Measurements from ENCODE around the gene SLCO3A1.

Gene SLCO3A1

DNA sequence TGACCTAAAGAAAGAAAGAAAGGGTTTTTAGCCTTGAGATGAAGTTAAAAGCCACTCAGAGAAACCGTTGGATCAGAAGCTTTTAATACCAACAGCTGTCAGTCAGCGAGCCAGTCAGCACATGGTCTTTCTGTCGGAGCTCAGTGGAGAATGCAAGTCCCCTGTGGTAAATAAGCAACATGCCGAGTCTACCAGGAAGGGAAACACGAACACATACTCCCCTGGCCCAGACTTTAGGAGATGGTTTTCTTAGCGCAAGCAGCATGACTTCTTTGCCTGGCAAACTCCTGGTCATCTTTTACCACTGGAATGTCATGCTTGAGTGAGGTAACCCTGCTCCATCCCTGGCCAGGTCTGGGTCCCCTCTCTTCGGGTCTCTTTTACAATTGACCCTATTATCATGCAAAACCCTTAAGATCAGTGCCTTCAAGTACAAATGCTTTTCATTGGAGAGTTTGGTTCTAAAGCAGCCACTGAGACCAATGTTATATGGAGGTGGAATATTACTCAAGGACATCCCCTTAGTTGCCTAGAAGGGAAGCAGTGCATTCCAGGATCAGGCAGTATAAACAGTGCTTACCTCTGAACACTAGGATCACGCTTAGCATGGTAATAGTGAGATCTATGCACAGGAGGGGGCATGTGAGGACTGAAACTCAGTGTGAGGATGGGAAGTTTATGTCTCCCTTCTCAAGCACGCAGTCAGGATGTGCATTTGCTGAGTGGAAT is 28.2 kb downstream of the SLCO3A1 start:
- H3K4me3 Mint-ChIP-seq: no peak overlapping the region
- peaks cover 11% of the 10 kb centered on the region for H3K4me1 Mint-ChIP-seq (ENCODE audit: low read depth)
- H3K27me3 Mint-ChIP-seq (ENCODE audit: low read depth): no peaks in the 10 kb centered on the region
- DNase-seq (ENCODE audit: low spot score): no peak
- H3K27ac Mint-ChIP-seq: no peak overlapping the region
- peaks cover 10% of the 10 kb centered on the region for H3K36me3 Mint-ChIP-seq (ENCODE audit: low read depth)
- H3K9me3 Mint-ChIP-seq: no peaks in the 10 kb centered on the region

DNA sequence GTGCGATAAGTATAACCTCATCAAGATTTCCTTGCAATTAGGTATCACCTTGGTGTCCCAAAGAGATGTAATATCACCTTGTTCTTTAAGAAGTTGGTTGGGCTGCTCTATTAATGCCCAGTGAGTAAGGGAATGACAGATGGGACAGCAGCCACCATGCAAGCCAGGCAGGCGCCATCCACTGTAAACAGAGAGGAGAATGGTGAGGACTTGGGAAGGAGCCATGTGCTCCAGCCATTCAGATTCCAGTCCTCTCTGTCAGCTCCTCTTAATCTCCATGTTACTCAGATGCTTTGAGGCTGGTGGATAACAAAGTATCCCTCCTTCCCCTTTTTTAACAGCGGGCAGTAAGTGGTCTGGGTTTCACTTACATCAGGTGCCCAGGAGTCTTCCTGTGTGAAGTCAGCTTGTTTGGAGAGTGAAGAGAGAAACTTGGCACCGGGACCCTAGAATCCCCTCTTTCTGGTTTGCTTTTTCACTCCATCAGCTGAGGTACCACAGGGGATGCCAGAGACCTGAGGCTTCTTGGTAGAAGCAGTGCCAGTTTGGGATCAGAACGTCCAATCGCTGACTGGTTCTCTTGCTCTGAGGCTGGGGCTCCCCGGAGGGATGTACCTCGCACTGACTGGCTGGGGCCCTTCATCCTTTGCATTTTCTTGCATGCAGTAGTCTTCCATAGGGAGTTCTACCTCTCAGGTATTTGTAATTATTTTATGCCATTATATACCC is 29.5 kb downstream of the SLCO3A1 start:
- H3K27me3 Mint-ChIP-seq (ENCODE audit: low read depth): no peaks in the 10 kb centered on the region
- no peak overlapping the region for H3K4me3 Mint-ChIP-seq
- peaks cover 5% of the 10 kb centered on the region for H3K36me3 Mint-ChIP-seq (ENCODE audit: low read depth)
- H3K27ac Mint-ChIP-seq: no peak overlapping the region
- H3K9me3 Mint-ChIP-seq: no peaks in the 10 kb centered on the region
- peaks cover 16% of the 10 kb centered on the region for H3K4me1 Mint-ChIP-seq (ENCODE audit: low read depth)
- no peak for DNase-seq (ENCODE audit: low spot score)

DNA sequence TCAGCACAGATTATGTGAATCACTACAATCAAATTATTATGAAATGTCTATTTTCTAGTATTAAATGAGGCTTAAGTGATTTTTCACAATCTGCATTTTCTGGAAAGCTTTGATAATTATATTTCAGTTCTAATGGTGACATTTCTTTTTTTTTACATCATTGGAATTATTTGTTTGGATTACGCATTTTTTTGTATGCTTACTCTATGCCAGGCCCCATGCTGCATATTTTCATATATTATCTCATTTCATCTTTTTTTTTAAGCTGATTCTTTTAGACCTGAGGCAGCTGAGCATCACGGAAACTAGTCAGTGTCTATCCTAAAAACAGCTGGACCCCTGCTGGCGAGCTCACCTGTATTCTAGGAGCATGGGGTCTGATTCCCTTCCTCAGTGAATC is 31.1 kb downstream of the SLCO3A1 start:
- H3K4me1 Mint-ChIP-seq (ENCODE audit: low read depth): peaks cover 19% of the 10 kb centered on the region
- no peak overlapping the region for H3K27ac Mint-ChIP-seq
- peaks cover 3% of the 10 kb centered on the region for H3K36me3 Mint-ChIP-seq (ENCODE audit: low read depth)
- H3K27me3 Mint-ChIP-seq (ENCODE audit: low read depth): no peaks in the 10 kb centered on the region
- H3K9me3 Mint-ChIP-seq: no peaks in the 10 kb centered on the region
- no peak for DNase-seq (ENCODE audit: low spot score)
- H3K4me3 Mint-ChIP-seq: no peak overlapping the region

DNA sequence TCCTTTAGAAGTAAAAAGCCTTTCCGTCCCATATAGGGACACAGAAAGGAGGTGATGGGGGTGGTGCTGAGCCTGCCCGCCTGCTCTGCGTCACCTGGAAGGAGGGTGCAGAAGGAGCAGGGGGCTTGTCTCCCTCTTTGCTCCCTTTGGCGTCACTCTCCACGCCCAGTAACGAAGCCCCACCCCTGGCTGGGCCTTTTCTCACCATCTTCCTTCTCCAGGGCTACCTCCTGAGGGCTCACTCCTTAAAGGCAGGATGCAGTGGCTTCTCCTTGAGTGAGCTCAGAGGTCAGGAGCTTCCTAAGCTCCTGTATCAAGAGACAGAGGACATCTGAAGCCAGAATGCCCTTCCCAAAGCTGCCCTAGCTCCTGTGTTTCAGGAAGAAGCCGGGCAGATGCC is 31.5 kb downstream of the SLCO3A1 start:
- DNase-seq (ENCODE audit: low spot score): no peak
- Mint-ChIP-seq H3K4me1 (ENCODE audit: low read depth) (peaks cover 19% of the 10 kb centered on the region), H3K27ac (no peak overlapping the region), H3K36me3 (ENCODE audit: low read depth) (peaks cover under 1% of the 10 kb centered on the region), H3K27me3 (ENCODE audit: low read depth) (no peaks in the 10 kb centered on the region), H3K4me3 (no peak overlapping the region), H3K9me3 (no peaks in the 10 kb centered on the region)

DNA sequence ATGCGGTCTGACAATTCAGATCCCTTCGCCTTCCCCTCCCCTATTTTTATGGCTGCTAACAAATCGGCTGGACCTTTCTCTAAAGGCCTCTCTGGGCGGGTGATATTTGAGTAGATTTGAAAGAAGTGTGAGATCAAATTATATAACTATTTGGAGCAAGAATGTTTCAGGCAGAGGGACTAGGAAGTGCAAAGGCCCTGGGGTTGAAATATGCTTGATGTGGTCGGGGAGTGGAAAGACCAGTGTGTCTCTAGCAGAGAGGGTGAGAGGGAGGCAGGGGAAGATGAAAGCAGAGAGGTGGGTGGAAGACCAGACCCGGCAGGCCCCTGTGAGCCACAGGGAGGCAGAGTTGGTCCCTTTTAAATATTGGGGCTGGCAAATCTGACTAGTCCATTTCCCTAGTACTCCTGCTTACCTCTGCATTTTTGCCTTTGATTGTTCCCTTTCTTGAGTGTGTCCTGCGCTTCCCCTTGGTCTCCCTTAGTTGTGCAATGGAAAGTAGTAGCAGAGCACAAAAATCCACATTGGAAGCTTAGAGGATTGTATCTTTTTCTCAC is 32.3 kb downstream of the SLCO3A1 start:
- no peaks in the 10 kb centered on the region for H3K36me3 Mint-ChIP-seq (ENCODE audit: low read depth)
- H3K27ac Mint-ChIP-seq: no peak overlapping the region
- no peak overlapping the region for H3K4me3 Mint-ChIP-seq
- no peaks in the 10 kb centered on the region for H3K9me3 Mint-ChIP-seq
- peaks cover 13% of the 10 kb centered on the region for H3K4me1 Mint-ChIP-seq (ENCODE audit: low read depth)
- no peaks in the 10 kb centered on the region for H3K27me3 Mint-ChIP-seq (ENCODE audit: low read depth)
- DNase-seq (ENCODE audit: low spot score): no peak

DNA sequence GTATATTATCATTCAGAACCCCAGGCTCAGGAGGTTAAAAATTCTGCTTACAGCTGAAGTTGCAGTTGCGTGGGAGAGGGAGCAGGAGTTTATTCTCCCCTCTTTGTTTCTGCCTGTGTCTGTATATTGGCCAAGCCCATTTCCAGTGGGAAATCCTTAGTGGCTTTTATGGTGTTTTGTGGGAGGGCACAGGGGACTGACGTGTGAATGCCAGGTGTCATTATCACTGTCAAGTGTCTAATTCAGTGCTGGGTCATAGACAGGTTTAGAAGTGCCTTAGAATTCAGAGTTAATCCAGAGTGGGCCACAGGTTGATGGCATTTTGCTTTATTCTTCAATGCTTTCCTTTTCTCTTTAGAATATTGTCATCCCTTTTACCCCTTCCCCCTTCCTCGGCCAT is 33.4 kb downstream of the SLCO3A1 start:
- no peak overlapping the region for H3K27ac Mint-ChIP-seq
- H3K4me3 Mint-ChIP-seq: no peak overlapping the region
- H3K9me3 Mint-ChIP-seq: no peaks in the 10 kb centered on the region
- H3K4me1 Mint-ChIP-seq (ENCODE audit: low read depth): peaks cover 11% of the 10 kb centered on the region
- DNase-seq (ENCODE audit: low spot score): no peak
- H3K36me3 Mint-ChIP-seq (ENCODE audit: low read depth): no peaks in the 10 kb centered on the region
- H3K27me3 Mint-ChIP-seq (ENCODE audit: low read depth): no peaks in the 10 kb centered on the region

DNA sequence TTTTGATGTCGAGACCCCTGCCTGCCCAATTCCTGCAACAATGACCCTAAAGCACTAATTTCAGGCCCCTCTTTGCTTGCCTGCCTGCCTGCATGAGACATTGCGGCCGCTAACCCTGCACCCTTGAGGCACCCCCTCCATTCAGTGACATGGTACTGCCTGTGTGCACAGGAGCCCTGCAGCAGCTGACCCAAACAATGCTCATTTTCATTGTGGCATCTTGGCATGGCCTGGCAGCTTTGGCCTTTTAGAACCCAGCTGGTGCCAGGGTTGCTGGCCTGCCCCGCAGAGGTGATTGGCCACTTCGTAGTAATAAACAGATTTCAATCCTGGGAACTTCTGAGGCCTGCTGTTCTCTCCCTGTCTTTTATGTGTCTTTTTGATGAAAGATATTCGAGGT is 33.8 kb downstream of the SLCO3A1 start:
- no peak overlapping the region for H3K4me3 Mint-ChIP-seq
- no peaks in the 10 kb centered on the region for H3K9me3 Mint-ChIP-seq
- no peaks in the 10 kb centered on the region for H3K27me3 Mint-ChIP-seq (ENCODE audit: low read depth)
- peaks cover under 1% of the 10 kb centered on the region for H3K36me3 Mint-ChIP-seq (ENCODE audit: low read depth)
- H3K4me1 Mint-ChIP-seq (ENCODE audit: low read depth): peaks cover 11% of the 10 kb centered on the region
- H3K27ac Mint-ChIP-seq: no peak overlapping the region
- DNase-seq (ENCODE audit: low spot score): no peak

DNA sequence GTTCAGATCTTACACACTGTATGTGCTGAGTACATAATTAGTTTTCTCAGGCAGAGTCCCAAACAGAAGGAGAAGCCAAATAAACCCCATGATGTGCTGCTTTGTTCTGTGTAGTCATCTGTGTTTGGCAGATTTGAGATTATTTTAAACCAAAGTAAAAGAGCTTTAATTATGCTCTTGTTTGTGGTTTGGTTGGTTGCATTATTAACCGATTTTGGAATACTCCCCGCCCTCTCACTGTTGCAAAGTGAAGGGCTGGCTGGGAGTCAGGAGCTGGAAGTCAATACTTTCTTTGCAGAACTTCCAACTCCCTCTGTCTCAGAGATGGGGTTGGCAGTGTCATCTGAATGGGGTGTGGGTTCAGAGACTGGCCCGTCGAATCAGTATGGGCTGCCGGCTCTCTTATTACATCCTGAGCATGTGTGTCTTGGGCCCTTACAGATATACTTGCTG is 34.4 kb downstream of the SLCO3A1 start:
- Mint-ChIP-seq H3K4me1 (ENCODE audit: low read depth) (peaks cover 11% of the 10 kb centered on the region), H3K27ac (no peak overlapping the region), H3K4me3 (no peak overlapping the region), H3K36me3 (ENCODE audit: low read depth) (peaks cover 6% of the 10 kb centered on the region), H3K9me3 (peaks cover 5% of the 10 kb centered on the region), H3K27me3 (ENCODE audit: low read depth) (no peaks in the 10 kb centered on the region)
- DNase-seq (ENCODE audit: low spot score): no peak

DNA sequence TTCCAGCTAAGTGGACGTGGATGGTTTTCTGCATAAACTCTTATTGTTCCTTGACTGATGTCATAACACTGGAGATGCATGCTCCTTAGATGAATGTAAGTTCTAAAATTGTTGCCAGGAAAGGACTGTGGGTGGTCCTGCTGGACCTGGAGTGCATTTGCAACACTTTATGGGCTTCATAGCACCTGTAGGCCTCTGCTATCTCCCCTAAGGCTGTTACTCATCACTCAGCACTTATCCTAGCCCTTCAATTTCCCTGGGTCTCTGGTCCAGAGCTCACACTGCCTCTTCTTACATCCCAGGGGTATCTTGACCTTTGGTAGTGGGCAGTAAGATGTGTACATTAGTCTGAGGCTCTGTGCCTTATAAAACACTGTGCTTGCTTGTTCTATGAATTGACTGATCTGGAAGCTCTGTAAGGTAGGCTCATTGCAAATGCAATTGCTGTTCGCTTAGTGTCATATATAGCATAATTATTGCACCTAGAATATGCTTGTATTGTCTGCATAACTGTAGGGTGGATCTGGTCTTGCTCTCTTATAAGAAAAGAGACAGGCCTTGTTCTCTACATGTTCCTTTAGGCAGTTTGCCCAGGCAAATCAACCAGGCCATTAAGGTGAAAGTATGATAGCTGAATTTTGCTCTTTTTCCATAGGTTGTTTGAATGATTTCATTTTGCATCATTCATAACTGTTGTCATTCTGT is 35.8 kb downstream of the SLCO3A1 start:
- H3K27ac Mint-ChIP-seq: no peak overlapping the region
- peaks cover 17% of the 10 kb centered on the region for H3K36me3 Mint-ChIP-seq (ENCODE audit: low read depth)
- H3K4me1 Mint-ChIP-seq (ENCODE audit: low read depth): peaks cover 12% of the 10 kb centered on the region
- DNase-seq (ENCODE audit: low spot score): no peak
- H3K9me3 Mint-ChIP-seq: peaks cover 12% of the 10 kb centered on the region
- H3K27me3 Mint-ChIP-seq (ENCODE audit: low read depth): no peaks in the 10 kb centered on the region
- H3K4me3 Mint-ChIP-seq: no peak overlapping the region

DNA sequence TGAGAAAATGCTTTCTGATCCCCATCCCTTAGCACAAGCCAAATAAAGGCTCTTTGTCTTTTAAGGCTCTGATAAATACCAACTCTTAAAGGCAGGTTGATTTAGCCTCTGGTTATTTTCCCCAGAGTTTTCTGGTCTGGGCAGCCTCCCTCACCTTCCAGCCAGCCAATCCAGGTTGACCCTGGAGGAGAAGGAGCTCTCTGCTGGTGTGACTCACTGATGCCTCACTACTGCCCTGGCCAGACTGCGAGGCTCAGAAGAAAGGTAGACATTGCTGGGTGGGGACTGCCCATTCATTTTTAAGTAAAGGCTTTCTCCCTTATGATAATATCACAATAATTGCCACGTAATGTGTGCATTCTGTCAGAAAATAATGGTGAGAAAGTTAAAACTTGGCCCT is 37.1 kb downstream of the SLCO3A1 start:
- peaks cover 14% of the 10 kb centered on the region for H3K9me3 Mint-ChIP-seq
- H3K4me3 Mint-ChIP-seq: no peak overlapping the region
- peaks cover 15% of the 10 kb centered on the region for H3K4me1 Mint-ChIP-seq (ENCODE audit: low read depth)
- DNase-seq (ENCODE audit: low spot score): no peak
- H3K27ac Mint-ChIP-seq: no peak overlapping the region
- H3K36me3 Mint-ChIP-seq (ENCODE audit: low read depth): peaks cover 21% of the 10 kb centered on the region
- no peaks in the 10 kb centered on the region for H3K27me3 Mint-ChIP-seq (ENCODE audit: low read depth)

DNA sequence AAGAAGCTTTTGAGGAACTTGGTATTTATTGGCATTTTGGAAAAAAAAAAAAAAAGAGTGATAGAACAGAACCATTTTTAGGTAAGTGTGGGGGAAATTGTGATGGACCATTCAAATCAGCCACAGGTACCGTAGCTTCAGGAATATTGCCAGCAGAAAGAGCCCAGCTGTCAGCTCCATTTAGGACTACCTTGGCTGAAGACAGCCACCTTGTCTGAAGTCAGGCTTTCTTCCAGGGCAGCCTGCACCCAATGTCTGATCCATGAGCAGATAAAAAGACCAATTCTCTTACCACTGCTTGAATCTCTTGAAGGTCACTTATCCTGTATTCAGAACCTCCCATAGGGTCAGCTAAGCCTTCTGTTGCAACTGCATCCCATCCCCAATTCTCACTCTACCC is 37.6 kb downstream of the SLCO3A1 start:
- peaks cover 13% of the 10 kb centered on the region for H3K4me1 Mint-ChIP-seq (ENCODE audit: low read depth)
- peaks cover 21% of the 10 kb centered on the region for H3K36me3 Mint-ChIP-seq (ENCODE audit: low read depth)
- H3K27me3 Mint-ChIP-seq (ENCODE audit: low read depth): no peaks in the 10 kb centered on the region
- H3K27ac Mint-ChIP-seq: no peak overlapping the region
- H3K4me3 Mint-ChIP-seq: no peak overlapping the region
- H3K9me3 Mint-ChIP-seq: peaks cover 14% of the 10 kb centered on the region
- no peak for DNase-seq (ENCODE audit: low spot score)

DNA sequence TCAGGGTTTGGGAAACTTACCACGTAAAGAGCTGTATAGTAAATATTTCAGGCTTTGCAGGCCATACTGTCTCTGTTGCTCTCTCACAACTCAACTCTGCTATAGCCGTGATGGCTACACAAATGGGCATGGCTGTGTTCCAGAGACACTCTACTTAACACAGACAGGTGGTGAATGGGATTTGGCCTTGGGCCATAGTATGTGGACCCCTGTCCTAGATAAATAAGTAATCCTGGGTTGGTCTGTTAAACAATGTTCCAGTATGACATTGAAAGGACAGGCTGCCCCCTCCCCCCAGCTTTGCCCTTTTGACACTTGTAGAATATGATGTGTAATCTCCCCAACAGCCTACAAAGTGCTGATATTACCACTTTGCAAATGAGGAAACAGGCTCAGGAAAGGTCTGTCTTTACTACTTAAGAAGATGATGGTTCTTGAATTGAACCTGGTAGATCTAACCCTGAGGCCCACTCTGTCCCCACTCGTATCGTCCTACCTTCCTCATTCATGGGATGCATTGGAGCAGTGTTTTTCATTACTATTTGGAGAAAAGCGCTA is 38.4 kb downstream of the SLCO3A1 start:
- Mint-ChIP-seq H3K9me3 (peaks cover 14% of the 10 kb centered on the region), H3K4me1 (ENCODE audit: low read depth) (peaks cover 13% of the 10 kb centered on the region), H3K27me3 (ENCODE audit: low read depth) (no peaks in the 10 kb centered on the region), H3K4me3 (no peak overlapping the region), H3K27ac (no peak overlapping the region), H3K36me3 (ENCODE audit: low read depth) (peaks cover 21% of the 10 kb centered on the region)
- no peak for DNase-seq (ENCODE audit: low spot score)

DNA sequence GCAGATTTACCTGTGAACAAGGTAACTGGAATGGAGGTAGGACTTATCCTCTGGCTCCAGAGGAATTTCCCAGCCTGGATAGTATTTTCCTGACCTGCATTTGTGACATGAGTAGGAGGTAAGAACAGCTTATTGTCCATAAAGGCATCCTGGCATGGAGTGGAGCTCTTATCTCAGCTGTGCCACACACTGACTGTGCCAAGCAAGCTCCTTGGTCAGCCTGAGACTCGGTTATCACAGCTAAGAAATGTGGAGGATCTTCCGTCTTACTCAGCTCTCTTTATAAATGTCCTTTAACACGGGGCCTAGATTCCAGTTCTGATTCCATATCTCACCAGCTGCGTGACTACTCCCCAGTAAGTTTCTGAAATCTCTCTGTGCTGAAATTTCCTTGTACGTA is 38.9 kb downstream of the SLCO3A1 start:
- no peak for DNase-seq (ENCODE audit: low spot score)
- H3K36me3 Mint-ChIP-seq (ENCODE audit: low read depth): peaks cover 21% of the 10 kb centered on the region
- peaks cover 11% of the 10 kb centered on the region for H3K4me1 Mint-ChIP-seq (ENCODE audit: low read depth)
- no peak overlapping the region for H3K4me3 Mint-ChIP-seq
- no peaks in the 10 kb centered on the region for H3K27me3 Mint-ChIP-seq (ENCODE audit: low read depth)
- peaks cover 14% of the 10 kb centered on the region for H3K9me3 Mint-ChIP-seq
- no peak overlapping the region for H3K27ac Mint-ChIP-seq

DNA sequence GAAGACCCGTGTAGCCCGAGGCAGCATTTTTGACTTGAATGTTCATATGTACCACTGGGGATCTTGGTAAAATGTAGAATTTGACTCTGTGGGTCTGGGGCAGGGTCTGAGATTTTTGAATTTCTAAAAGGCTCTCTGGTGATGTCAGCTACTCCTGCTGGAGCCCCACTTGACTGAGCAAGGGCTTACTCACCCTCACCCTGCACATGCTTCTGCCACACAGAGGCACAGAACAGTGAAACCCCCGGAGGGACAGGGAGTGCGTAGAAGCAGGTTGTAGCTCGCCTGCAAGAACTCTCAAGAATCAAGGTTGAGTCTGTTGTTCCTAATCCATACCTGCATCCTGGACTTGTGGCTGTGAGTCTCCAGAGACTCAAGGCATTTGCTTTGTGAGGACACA is 41.1 kb downstream of the SLCO3A1 start:
- H3K9me3 Mint-ChIP-seq: peaks cover 14% of the 10 kb centered on the region
- H3K27me3 Mint-ChIP-seq (ENCODE audit: low read depth): no peaks in the 10 kb centered on the region
- H3K4me1 Mint-ChIP-seq (ENCODE audit: low read depth): peaks cover 7% of the 10 kb centered on the region
- no peak overlapping the region for H3K4me3 Mint-ChIP-seq
- no peak for DNase-seq (ENCODE audit: low spot score)
- H3K27ac Mint-ChIP-seq: no peak overlapping the region
- peaks cover 21% of the 10 kb centered on the region for H3K36me3 Mint-ChIP-seq (ENCODE audit: low read depth)
